Glutamatergic neuron (in vitro differentiated cells): ENCODE measurements around the gene BMPER. TPM values are rescaled to one million over a fixed set of nuclear protein-coding genes. Genes with fewer than 3 reads are reported as not detected.

Experiments
- DNase-seq: peaks from one replicate; pipeline ENCODE4 v3.0.0; 2022
- H3K27ac Mint-ChIP-seq: one replicate; pipeline ENCODE4 v1.8.0; 2020; ENCODE audit warnings: mild to moderate bottlenecking, mixed read lengths, inconsistent platforms; ENCODE audit not compliant: unreplicated experiment
- H3K27me3 Mint-ChIP-seq: one replicate; pipeline ENCODE4 v1.8.0; 2020; ENCODE audit warnings: mild to moderate bottlenecking, moderate library complexity, mixed read lengths, inconsistent platforms; ENCODE audit not compliant: unreplicated experiment
- H3K36me3 Mint-ChIP-seq: one replicate; pipeline ENCODE4 v1.8.0; 2020; ENCODE audit warnings: mild to moderate bottlenecking, mixed read lengths, inconsistent platforms; ENCODE audit not compliant: unreplicated experiment
- H3K4me1 Mint-ChIP-seq: one replicate; pipeline ENCODE4 v1.8.0; 2020; ENCODE audit warnings: mild to moderate bottlenecking, low read depth, mixed read lengths, inconsistent platforms; ENCODE audit not compliant: unreplicated experiment
- H3K4me3 Mint-ChIP-seq: one replicate; pipeline ENCODE4 v1.8.0; 2020; ENCODE audit warnings: mild to moderate bottlenecking, mixed read lengths, inconsistent platforms; ENCODE audit not compliant: unreplicated experiment
- H3K9me3 Mint-ChIP-seq: one replicate; pipeline ENCODE4 v1.8.0; 2020; ENCODE audit warnings: mild to moderate bottlenecking, moderate library complexity, mixed read lengths, inconsistent platforms; ENCODE audit not compliant: unreplicated experiment
- total RNA-seq: library from RNA; stranded (reverse); fragmentation: NEBNext Ultra II Directional; extraction: Animal tissue kit (Norgen Biotek cat#: 25700); gene quantifications from one replicate; pipeline ENCODE4 v1.2.1, GENCODE V29; 2021; ENCODE audit not compliant: unreplicated experiment
- TF ChIP-seq, protein P1 (sequence below): fragments of 200-600 bp; sonication (generic); IDR thresholded peaks from one replicate; pipeline ENCODE4 v1.5.0; 2021; ENCODE audit not compliant: partially characterized antibody, unreplicated experiment

Gene BMPER
- total RNA-seq, 1 donor from 2014 or later = 16.2 TPM

DNA sequence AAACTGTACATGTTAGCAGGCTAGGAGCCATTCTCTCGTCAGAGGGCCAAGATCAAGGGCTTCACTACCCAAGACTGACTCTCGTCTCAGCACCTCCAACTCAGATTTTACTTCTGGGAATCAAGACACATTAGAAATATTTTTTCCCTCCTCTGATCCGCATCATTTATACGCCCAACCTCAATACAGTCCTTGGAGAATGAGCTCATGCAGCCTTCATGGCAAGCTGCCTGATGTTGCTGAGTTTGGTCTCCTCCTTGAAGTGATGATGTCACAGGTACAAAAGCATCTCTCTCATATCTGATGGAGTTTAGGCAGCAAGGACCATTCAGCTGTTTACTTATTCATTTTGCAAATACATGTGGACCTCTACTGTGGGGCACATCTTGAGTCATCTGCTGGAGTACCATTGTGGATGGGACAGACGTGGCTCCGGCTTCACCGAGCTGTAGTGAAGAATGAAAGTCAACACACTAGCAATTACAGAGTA is 114.0 kb downstream of the BMPER start:
- Mint-ChIP-seq H3K36me3 (no peaks in the 10 kb centered on the region), H3K27me3 (no peaks in the 10 kb centered on the region), H3K4me1 (peaks cover 2% of the 10 kb centered on the region)

DNA sequence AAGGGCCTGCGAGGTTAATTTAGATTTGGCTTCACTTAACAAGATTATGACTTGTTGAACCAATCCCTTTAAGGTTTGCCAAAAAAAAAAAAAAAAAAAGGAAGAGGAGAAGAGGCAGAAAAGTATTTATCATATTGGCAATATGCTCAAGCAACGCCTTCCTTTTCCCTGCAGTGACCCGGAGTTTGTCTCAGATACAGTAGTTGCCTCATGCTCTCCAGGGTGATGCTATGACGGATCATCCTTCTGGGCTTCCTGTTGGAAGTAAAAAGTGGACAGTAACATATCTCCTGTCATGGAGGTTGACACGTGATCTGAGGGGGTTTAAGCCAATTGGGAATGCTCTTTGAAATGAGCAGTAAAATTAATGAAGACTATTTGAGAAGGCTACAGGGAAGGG is 117.3 kb downstream of the BMPER start:
- no peaks in the 10 kb centered on the region for H3K9me3 Mint-ChIP-seq
- TF ChIP-seq, protein P1, sequence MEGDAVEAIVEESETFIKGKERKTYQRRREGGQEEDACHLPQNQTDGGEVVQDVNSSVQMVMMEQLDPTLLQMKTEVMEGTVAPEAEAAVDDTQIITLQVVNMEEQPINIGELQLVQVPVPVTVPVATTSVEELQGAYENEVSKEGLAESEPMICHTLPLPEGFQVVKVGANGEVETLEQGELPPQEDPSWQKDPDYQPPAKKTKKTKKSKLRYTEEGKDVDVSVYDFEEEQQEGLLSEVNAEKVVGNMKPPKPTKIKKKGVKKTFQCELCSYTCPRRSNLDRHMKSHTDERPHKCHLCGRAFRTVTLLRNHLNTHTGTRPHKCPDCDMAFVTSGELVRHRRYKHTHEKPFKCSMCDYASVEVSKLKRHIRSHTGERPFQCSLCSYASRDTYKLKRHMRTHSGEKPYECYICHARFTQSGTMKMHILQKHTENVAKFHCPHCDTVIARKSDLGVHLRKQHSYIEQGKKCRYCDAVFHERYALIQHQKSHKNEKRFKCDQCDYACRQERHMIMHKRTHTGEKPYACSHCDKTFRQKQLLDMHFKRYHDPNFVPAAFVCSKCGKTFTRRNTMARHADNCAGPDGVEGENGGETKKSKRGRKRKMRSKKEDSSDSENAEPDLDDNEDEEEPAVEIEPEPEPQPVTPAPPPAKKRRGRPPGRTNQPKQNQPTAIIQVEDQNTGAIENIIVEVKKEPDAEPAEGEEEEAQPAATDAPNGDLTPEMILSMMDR = no peak
- no peaks in the 10 kb centered on the region for H3K36me3 Mint-ChIP-seq
- no peaks in the 10 kb centered on the region for H3K27me3 Mint-ChIP-seq
- no peak for DNase-seq
- H3K4me1 Mint-ChIP-seq = peaks cover 2% of the 10 kb centered on the region
- H3K27ac Mint-ChIP-seq = no peak overlapping the region
- H3K4me3 Mint-ChIP-seq = no peak overlapping the region

More for the DNA sequence above, 114.0 kb downstream of the BMPER start:
- Mint-ChIP-seq H3K9me3 (no peaks in the 10 kb centered on the region), H3K4me3 (no peak overlapping the region), H3K27ac (no peak overlapping the region)
- TF ChIP-seq, protein P1 = no peak
- DNase-seq = no peak

DNA sequence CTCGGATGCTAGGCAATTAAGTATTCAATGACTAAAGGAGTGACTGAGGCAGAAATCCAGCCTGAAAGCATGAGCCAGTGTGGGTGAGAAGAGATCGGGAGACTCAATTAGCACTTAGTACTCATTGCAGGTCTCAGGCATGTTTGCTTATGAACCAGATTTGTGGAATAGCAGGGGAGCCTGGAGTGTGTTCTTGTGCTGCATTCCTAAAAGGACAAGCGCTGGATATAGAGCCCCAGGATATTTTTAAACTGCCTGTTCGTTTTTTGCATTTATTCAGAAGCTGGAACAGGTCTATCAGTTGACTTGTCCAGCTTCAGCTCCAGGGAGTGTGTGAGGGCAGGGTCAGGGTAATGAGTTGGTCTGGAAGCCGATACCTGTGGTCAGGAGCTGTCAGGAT is 120.3 kb downstream of the BMPER start:
- no peaks in the 10 kb centered on the region for H3K36me3 Mint-ChIP-seq
- H3K4me1 Mint-ChIP-seq = no peaks in the 10 kb centered on the region
- TF ChIP-seq, protein P1 = no peak
- H3K27ac Mint-ChIP-seq = no peak overlapping the region
- peaks cover 2% of the 10 kb centered on the region for H3K27me3 Mint-ChIP-seq
- H3K4me3 Mint-ChIP-seq = no peak overlapping the region
- DNase-seq = no peak
- H3K9me3 Mint-ChIP-seq = no peaks in the 10 kb centered on the region

DNA sequence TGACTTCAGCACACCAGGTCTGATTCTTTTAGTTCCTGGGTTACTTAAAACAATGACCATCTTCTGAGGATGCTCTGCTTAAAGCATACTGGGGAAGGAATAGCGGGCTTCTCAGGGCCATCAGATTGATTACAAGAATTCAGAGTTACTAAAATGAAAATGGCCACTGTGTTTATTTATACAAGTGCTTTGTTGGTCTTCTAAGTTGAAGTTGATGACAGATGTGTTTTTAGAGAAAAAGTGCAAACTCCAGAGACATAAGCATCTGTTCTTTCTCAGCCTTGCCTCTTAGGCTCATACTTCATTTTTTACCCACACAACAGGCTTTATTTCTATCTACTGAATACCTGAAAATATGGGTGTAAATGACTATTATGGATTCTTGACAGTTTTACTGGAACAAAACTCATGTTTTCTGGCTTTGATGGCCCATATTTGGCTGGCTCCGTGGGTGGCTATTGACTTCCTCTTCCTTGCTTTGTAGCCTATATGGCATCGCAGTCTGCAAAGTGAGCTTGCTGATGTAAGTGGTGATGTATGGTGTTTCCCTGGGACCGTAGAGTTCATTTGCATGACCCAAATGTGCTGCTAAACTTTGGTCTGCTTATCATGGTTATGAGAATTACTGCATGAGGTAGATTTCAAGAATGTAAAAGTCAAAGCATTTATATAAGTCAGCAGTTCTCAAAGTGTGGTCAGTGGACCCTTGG is 121.3 kb downstream of the BMPER start:
- peaks cover 2% of the 10 kb centered on the region for H3K27me3 Mint-ChIP-seq
- TF ChIP-seq, protein P1 = no peak
- no peak for DNase-seq
- H3K36me3 Mint-ChIP-seq = no peaks in the 10 kb centered on the region
- no peak overlapping the region for H3K27ac Mint-ChIP-seq
- no peaks in the 10 kb centered on the region for H3K4me1 Mint-ChIP-seq
- no peak overlapping the region for H3K4me3 Mint-ChIP-seq
- H3K9me3 Mint-ChIP-seq = no peaks in the 10 kb centered on the region

DNA sequence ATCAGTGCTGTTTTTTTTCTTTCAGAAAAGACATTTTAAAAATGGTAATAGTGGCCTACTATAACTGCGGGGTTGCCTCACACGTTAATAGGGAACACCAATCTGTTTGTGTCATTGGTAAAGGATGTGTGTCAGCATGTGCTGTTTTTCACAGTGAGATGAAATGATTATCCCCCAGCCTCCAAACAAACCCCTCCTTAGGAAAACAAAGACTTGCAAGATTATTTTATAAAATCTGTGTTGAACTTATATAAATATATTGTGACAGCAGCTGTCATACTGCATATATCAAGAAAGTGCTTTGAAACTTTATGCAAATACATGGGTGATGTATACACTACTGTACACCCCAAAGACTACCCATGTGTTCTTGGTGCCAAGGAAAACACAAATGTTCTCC is 125.8 kb downstream of the BMPER start:
- Mint-ChIP-seq H3K27me3 (peaks cover 3% of the 10 kb centered on the region), H3K4me1 (peaks cover 6% of the 10 kb centered on the region), H3K27ac (no peak overlapping the region), H3K4me3 (no peak overlapping the region), H3K9me3 (peaks cover 5% of the 10 kb centered on the region), H3K36me3 (no peaks in the 10 kb centered on the region)
- no peak for DNase-seq
- TF ChIP-seq, protein P1 = no peak
